Heart left ventricle (tissue), 13 donors: Measurements from ENCODE around the gene CSTPP1.

Source experiments
- POLR2A ChIP-seq, 2 donors: fragments of 450-650 bp; IDR thresholded peaks; one replicate each; pipeline ENCODE4 v1.6.1; 2017; ENCODE audit warnings: antibody characterized with exemption in 2 of 2, mild to moderate bottlenecking in 2 of 2, moderate library complexity in 2 of 2
- TF ChIP-seq, protein P1 (sequence below), 12 donors: fragments of 200-600 bp; sonication (generic) in 4 of 12; IDR thresholded peaks; one replicate each; pipeline versions ENCODE4 v1.5.0 to v1.8.0; 2018 to 2022; ENCODE audit warnings: antibody characterized with exemption in 12 of 12, mild to moderate bottlenecking in 5 of 12
- donor health status: ischemic (EF 13 %, LVEDD 7.1; RV severe dilation, severe dysfunction).
- donor health status: DM: no; HTN: yes; CAD: no.
- donor health status: DM: no; HTN: no; CAD: no.
- donor health status: ischemic (EF 25% LVEDD 6.9; RV normal size, moderate dysfunction).
- donor health status: ischemic (EF 25% LVEDD 5.7; RV mildly dilated, moderate dysfunction).
- donor health status: ischemic (EF 35%, LVEDD 5.7; RV mildly dilated, moderate dysfunction).
- donor health status: nonischemic (EF 11% LVEDD 7.7; RV severe dilation, severe dysfunction).
- donor health status: DM: yes; HTN: yes; CAD: no.
- donor health status: PGD.
- donor health status: ischemic (EF 29% LVEDD 5.4; RV normal size, mild dysfunction).
- donor health status: nonischemic (EF 23%, LVEDD 6.1; RV moderate dilation, normal function).

DNA sequence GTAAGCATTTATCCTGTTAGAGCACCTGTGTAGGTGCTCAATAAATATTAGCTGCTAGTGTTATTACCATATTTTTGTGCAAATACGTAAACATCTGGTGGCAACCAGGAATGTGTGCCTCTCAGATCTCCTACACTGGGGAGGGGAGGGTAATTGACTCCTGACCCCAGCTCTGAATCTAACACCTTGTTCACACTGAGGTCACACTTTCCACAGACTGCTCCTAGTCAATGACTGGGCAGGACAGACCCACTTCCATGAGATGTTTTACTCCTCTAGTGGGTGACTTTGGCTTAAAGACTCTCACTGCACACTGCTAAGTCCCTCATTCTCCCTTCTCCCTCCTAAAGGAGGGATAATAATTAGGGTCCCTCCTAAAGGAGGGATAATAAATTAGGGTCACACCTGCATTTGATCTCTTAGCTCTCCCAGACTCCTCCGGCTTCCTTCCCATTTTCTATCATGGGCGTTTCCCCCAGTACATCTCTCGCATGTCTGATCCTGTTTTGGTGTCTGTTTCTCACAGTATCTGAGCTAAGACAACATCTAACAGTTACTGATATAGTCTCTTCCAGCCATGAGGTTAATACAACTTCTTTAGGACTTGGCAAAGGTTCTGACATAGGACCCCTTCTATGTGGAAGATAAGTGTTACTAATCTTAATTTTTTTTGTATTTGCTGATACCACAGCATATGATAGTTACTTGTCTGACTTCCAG lies 8.0 kb downstream of the CSTPP1 start:
- no peak for TF ChIP-seq POLR2A (IDR thresholded peaks at IDR 0.05)
- TF ChIP-seq, protein P1, sequence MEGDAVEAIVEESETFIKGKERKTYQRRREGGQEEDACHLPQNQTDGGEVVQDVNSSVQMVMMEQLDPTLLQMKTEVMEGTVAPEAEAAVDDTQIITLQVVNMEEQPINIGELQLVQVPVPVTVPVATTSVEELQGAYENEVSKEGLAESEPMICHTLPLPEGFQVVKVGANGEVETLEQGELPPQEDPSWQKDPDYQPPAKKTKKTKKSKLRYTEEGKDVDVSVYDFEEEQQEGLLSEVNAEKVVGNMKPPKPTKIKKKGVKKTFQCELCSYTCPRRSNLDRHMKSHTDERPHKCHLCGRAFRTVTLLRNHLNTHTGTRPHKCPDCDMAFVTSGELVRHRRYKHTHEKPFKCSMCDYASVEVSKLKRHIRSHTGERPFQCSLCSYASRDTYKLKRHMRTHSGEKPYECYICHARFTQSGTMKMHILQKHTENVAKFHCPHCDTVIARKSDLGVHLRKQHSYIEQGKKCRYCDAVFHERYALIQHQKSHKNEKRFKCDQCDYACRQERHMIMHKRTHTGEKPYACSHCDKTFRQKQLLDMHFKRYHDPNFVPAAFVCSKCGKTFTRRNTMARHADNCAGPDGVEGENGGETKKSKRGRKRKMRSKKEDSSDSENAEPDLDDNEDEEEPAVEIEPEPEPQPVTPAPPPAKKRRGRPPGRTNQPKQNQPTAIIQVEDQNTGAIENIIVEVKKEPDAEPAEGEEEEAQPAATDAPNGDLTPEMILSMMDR (IDR thresholded peaks at IDR 0.05): no peak
